Measurements from ENCODE around the gene CARD10. TPM values are rescaled to one million over a fixed set of nuclear protein-coding genes. Genes with fewer than 3 reads are reported as not detected.
A peak's percentile ranks its signal among the peaks of the same experiment; 100 is the strongest.

The CARD10 gene
- total RNA-seq, 1 donor from 2014 or later: 2.7 TPM

GRCh38 chr22:37457093-37457893, 61.9 kb downstream of the CARD10 start:
- Mint-ChIP-seq H3K9me3 (ENCODE audit: unreplicated experiment) (peaks cover 2% of the 10 kb centered on the region), H3K4me1 (ENCODE audit: low read depth, unreplicated experiment) (peaks cover 20% of the 10 kb centered on the region), H3K27ac (ENCODE audit: unreplicated experiment) (no peak overlapping the region), H3K36me3 (ENCODE audit: unreplicated experiment) (no peaks in the 10 kb centered on the region), H3K4me3 (ENCODE audit: unreplicated experiment) (no peak overlapping the region), H3K27me3 (ENCODE audit: unreplicated experiment) (peaks cover 7% of the 10 kb centered on the region)
- peak; percentile 89 for DNase-seq
- peak; percentile 99 for TF ChIP-seq CTCF (IDR thresholded peaks at IDR 0.05; ENCODE audit: partially characterized antibody, unreplicated experiment)

- H3K4me1 Mint-ChIP-seq (ENCODE audit: low read depth, unreplicated experiment): peaks cover 13% of the 10 kb centered on the region
- H3K9me3 Mint-ChIP-seq (ENCODE audit: unreplicated experiment): peaks cover 2% of the 10 kb centered on the region
- no peak for DNase-seq
- H3K4me3 Mint-ChIP-seq (ENCODE audit: unreplicated experiment): peak overlapping the region; percentile 16
- TF ChIP-seq CTCF (IDR thresholded peaks at IDR 0.05; ENCODE audit: partially characterized antibody, unreplicated experiment): no peak
- H3K27ac Mint-ChIP-seq (ENCODE audit: unreplicated experiment): no peak overlapping the region
- H3K27me3 Mint-ChIP-seq (ENCODE audit: unreplicated experiment): peaks cover 7% of the 10 kb centered on the region
- H3K36me3 Mint-ChIP-seq (ENCODE audit: unreplicated experiment): no peaks in the 10 kb centered on the region
Measured at GRCh38 chr22:37456346-37456745, 62.9 kb downstream of the CARD10 start.

- Mint-ChIP-seq H3K27me3 (ENCODE audit: unreplicated experiment) (peaks cover 7% of the 10 kb centered on the region), H3K36me3 (ENCODE audit: unreplicated experiment) (no peaks in the 10 kb centered on the region), H3K9me3 (ENCODE audit: unreplicated experiment) (peaks cover 4% of the 10 kb centered on the region), H3K27ac (ENCODE audit: unreplicated experiment) (no peak overlapping the region), H3K4me3 (ENCODE audit: unreplicated experiment) (no peak overlapping the region), H3K4me1 (ENCODE audit: low read depth, unreplicated experiment) (peaks cover 13% of the 10 kb centered on the region)
- no peak for TF ChIP-seq CTCF (IDR thresholded peaks at IDR 0.05; ENCODE audit: partially characterized antibody, unreplicated experiment)
- DNase-seq: no peak
Measured at GRCh38 chr22:37455896-37456295, 63.3 kb downstream of the CARD10 start.

- H3K36me3 Mint-ChIP-seq (ENCODE audit: unreplicated experiment): no peaks in the 10 kb centered on the region
- no peak for DNase-seq
- peaks cover 7% of the 10 kb centered on the region for H3K27me3 Mint-ChIP-seq (ENCODE audit: unreplicated experiment)
- H3K4me1 Mint-ChIP-seq (ENCODE audit: low read depth, unreplicated experiment): peaks cover 13% of the 10 kb centered on the region
- H3K27ac Mint-ChIP-seq (ENCODE audit: unreplicated experiment): no peak overlapping the region
- H3K4me3 Mint-ChIP-seq (ENCODE audit: unreplicated experiment): no peak overlapping the region
- H3K9me3 Mint-ChIP-seq (ENCODE audit: unreplicated experiment): peaks cover 6% of the 10 kb centered on the region
- no peak for TF ChIP-seq CTCF (IDR thresholded peaks at IDR 0.05; ENCODE audit: partially characterized antibody, unreplicated experiment)
Measured at GRCh38 chr22:37454857-37455686, 64.1 kb downstream of the CARD10 start.

Measured in glutamatergic neuron (in vitro differentiated cells).